NCI-H187 (cell line): ENCODE data around the gene OTULIN.

Experiments
- DNase-seq, 2 experiments: peaks; one replicate each; lab custom pipeline; 2025; lab: John Stamatoyannopoulos, UW

The OTULIN gene

GRCh38 chr5:14668181-14668591 lies 3.7 kb downstream of the OTULIN start:
- no peak for DNase-seq

GRCh38 chr5:14669415-14669814 lies 4.9 kb downstream of the OTULIN start:
- no peak for DNase-seq

DNA sequence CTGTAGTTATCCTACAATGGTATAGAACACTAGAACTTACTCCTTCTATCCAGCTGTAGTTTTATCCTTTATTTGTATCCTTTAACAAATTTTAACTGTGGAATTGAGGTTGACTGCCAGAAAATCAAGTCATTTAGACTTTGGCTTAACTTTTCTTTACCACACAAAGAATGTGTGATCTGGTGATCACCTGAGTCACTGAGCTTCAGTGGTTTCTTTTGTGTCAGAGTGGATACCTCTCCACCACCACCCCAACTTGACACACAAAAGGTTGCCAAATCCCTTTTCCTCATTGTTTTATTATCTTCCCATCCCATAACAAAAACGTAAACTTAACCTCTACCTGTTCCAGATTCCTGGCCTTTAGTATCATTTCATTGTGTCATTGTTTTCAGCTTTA lies 5.5 kb downstream of the OTULIN start:
- no peak for DNase-seq

- no peak for DNase-seq
These were observed 6.9 kb downstream of the OTULIN start for GRCh38 chr5:14671414-14671813.

DNA sequence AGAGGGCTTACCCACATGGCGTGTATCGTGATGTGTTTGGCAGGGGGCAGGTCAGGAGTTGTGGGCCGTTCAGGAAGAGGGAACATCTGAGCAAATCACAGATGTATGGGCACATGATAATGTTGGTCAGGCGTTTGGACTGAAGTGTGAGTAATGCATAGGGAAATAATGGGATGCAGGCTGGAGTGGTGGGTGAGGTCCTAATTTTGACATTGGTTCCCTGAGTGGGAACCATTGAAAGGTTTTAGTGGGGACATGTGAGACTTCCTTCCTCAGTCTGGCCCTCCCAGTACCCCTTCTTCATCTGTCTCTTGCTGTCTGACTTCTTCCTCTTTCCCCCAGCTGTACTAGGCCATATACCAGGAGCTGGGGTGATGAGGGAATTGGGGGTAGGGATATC lies 7.6 kb downstream of the OTULIN start:
- no peak for DNase-seq

- DNase-seq = no peak
These were observed 8.2 kb downstream of the OTULIN start for GRCh38 chr5:14672484-14673394.

DNA sequence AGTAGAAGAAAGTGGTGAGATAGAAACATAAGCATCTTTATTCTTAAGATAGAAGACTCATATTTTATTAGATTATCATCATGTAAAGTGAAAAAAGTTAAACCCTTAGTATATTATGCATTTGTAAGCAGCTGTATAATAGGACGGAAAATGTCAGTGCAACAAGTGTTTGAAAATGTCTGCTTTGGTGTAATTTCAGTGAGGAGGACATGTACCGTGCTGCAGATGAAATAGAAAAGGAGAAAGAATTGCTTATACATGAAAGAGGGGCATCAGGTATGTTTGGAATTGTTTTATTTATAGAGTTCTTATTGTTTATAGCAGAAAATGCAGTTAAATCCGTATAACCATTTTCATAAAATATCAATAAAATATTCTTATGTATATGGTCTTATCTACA lies 8.9 kb downstream of the OTULIN start:
- no peak for DNase-seq

DNA sequence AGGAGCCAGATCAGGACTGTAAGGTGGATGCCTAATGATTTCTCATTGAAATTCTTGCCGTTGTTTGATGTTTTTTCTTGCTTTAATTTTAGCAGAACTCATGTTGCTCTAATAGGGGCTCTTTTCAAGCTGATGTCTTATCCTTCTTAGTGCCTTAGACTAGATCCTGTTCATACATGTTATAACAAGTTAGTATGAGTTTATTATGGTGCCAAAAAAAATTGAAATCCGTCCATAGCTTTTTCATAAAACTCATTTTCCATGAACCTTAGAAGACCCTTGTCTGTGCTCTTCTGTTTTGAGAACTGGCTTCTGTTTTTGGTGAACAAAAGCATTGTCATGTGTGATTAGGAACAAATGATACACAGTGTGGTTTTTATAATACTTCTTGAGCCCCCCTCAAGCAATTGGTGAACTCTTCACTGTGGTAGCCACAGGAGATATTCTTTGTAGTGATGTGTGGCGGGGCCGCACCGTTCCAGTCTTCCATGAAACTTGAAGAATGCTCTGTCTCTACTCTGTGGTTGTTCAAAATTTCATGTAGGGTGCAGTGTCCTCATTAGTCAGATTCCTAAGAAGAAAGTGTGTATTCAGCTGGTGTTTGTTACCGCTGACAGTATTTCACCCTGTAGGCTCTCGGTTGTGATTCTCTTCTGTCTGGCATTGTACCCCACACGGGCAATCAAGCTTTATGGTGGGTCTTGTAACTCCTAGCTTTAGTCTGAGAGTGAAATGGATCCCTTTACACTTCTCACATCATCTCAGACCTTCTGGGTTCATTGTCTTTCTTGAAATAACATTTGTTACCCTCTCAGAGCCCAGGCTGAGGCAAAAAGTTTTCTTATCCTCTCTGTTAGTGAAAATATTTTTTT lies 10.7 kb downstream of the OTULIN start:
- peak in 1 of 2 experiments; percentile 13 for DNase-seq

- no peak for DNase-seq
These were observed 11.4 kb downstream of the OTULIN start for GRCh38 chr5:14675865-14676300.

DNA sequence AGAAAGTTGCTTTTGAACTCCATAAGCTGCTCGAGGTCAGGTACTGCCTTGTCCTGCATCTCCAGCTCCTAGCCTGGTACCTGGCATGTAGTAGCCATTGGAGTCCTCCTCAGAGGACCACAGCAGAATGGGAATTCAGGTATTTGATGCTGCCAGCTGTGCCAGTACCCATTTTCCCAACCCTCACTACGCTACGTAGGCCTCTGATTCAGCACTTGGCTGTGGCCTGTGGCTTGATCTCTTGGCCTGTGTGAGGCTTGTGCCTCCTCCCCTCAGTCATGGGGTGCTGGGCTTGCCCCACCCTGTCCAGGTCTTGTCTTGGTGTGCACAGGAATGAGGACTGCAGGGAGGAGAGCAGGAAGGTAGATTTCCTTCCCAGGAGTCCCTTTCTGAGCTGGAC lies 11.8 kb downstream of the OTULIN start:
- DNase-seq = no peak

- DNase-seq = no peak
These were observed 14.3 kb downstream of the OTULIN start for GRCh38 chr5:14678773-14679334.

DNA sequence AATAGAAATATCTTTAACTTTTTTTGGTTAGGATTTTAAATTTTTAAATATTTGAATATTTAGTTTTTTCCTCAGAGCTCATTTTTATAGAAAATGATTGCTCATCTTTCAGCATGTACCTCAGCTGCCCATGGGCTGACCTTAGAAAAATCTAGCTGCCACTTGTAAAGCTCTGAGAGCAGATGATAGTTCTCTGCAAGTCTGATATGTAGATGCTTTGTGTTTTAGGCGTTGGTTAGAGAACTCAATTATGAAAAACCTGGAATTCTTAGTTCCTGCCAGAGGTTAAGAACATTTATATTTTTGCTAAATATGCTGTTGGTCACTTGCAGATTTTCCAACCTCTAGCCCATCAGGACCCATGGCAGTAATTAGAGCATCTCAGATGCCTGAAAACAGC lies 15.1 kb downstream of the OTULIN start:
- DNase-seq = no peak

- DNase-seq = no peak
These were observed 16.8 kb downstream of the OTULIN start for GRCh38 chr5:14681236-14681752.

DNA sequence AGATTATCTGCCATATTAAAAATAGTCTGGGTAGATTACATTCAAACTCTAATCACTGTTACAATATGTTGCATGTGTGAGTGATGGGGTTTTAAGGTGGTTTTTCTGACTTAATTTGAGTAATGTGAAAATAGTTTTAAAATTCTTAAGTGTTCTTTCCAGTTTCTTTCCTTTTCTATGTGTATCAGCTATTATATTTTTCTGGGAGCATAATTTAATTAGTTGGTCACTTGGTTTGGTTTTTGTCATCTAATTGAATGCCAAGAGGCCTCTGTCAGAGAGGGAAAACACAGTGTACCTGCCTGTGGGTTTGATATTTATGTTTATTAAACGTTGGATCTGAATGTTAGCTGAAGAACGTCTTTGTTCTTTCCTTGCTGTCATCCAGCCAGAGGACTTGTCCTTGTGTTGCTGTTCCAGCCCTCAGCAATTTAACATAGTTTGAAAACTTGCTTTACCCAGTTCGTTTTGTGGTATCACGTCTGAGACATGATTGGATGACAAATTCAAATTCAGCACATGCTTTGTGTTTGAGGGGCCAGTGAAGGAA lies 19.5 kb downstream of the OTULIN start:
- DNase-seq = no peak

GRCh38 chr5:14684757-14685156 lies 20.2 kb downstream of the OTULIN start:
- DNase-seq = no peak

DNA sequence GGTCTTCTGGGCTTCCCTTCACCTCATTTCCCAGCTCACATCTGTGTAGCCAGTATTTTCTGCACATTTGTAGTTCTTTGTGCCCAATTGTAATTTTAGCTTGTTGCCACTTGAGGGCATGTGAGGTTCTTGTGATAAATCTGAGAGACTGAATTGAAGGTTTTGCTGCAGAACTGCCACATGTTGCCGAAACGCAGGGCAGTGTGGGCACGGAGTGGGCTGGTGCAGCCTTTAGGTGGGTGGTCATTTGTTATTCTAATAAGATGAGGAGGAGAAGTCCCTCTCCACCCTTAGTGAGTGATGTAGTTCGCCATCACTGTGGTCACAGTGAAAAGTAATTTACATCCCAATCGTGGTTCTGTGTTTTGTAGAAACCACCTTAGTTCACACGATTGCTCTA lies 21.2 kb downstream of the OTULIN start:
- DNase-seq = peak in 1 of 2 experiments; percentile 10

GRCh38 chr5:14686517-14686916 lies 22.0 kb downstream of the OTULIN start:
- no peak for DNase-seq

DNA sequence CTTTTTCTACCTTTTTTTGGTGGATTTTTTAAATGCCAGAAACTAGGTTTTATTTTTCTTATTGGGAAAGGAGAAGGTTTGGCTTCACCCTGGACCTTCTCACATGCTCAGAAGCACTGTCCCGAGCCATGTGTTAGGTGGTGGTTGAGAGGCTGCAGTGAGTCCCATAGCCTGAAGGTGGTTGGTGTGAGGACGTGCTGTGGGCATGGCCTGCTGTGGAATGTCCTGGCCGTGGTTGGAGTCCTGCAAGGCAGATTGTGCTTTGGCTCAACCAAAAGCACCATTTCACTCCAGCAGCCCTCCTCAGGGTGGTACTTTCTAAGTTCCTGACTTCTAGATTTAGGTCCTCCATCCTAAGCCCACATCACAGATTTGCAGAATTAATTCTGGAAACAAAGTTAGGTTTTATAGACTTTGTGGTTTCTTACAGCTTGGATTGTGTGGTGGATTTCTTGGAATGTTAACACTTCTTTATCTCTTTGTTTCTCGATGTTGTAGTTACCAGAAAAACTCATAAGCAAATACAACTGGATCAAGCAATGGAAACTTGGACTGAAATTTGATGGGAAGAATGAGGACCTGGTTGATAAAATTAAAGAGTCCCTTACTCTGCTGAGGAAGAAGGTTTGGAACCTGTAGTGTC lies 22.6 kb downstream of the OTULIN start:
- DNase-seq = no peak

DNA sequence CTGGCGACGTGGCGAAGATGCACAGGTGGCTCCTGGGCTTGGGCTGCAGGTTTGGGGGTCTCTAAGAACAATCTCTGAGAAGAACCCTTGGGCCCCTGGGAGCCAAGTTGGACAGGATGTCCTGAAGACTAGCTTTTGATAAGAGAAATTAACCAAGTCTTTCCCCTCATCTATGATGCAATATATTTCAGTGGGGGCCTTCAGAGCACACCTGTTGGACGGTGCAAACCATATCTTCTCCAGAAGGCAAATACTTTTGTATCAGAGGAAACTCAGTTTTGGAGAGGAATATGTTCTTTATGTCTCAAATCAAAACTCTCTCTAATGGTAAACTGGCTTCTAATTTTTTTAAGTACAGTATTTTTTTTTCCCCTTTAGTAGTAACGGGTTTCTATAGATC lies 28.6 kb downstream of the OTULIN start:
- DNase-seq = no peak

- DNase-seq = no peak
These were observed 30.6 kb downstream of the OTULIN start for GRCh38 chr5:14695152-14695551.

DNA sequence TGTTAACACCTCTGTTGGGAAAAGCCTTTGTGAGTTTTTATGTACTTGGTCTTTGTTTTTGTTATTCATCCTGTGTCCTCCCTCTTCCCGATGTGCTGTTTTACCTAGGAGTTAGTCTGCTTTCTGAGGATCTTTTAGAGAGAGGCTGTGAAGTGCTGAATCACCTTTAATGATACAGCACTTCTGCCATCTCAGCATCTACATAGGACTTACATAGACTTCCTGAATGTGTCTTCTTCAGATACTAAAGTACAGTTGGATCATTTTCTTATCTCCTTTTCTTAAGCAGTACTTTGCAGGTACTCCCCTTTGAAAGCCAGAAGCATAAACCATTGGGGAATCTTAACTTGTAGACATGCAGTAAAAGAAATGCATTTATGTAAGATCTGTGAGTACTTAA lies 31.5 kb downstream of the OTULIN start:
- DNase-seq = no peak

GRCh38 chr5:14696851-14697250 lies 32.3 kb downstream of the OTULIN start:
- no peak for DNase-seq
